ENCODE results near the gene SEC61G.

SEC61G gene

GRCh38 chr7:54725255-54725654 is 33.8 kb downstream of the SEC61G start:
- H3K9me2 ChIP-seq (replicated peaks; ENCODE audit: insufficient read depth, low read length): no peaks in the 10 kb centered on the region
- H3K9me3 ChIP-seq (ENCODE audit: insufficient read depth, low read length): no peaks in the 10 kb centered on the region
- no peak overlapping the region for H3K4me3 ChIP-seq (ENCODE audit: insufficient read depth, low read length, poor library complexity, severe bottlenecking)
- TF ChIP-seq, protein P1, sequence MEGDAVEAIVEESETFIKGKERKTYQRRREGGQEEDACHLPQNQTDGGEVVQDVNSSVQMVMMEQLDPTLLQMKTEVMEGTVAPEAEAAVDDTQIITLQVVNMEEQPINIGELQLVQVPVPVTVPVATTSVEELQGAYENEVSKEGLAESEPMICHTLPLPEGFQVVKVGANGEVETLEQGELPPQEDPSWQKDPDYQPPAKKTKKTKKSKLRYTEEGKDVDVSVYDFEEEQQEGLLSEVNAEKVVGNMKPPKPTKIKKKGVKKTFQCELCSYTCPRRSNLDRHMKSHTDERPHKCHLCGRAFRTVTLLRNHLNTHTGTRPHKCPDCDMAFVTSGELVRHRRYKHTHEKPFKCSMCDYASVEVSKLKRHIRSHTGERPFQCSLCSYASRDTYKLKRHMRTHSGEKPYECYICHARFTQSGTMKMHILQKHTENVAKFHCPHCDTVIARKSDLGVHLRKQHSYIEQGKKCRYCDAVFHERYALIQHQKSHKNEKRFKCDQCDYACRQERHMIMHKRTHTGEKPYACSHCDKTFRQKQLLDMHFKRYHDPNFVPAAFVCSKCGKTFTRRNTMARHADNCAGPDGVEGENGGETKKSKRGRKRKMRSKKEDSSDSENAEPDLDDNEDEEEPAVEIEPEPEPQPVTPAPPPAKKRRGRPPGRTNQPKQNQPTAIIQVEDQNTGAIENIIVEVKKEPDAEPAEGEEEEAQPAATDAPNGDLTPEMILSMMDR (IDR thresholded peaks at IDR 0.05; ENCODE audit: insufficient read depth, low read length, poor library complexity, severe bottlenecking): no peak
- no peak for TF ChIP-seq EZH2phosphoT487 (conservative IDR thresholded peaks at IDR 0.05; ENCODE audit: low read length)
- no peak overlapping the region for H3K9ac ChIP-seq (ENCODE audit: low read length)
- no peaks in the 10 kb centered on the region for H3K36me3 ChIP-seq (ENCODE audit: low read length)
- H4K20me1 ChIP-seq (ENCODE audit: low read depth, low read length): no peaks in the 10 kb centered on the region
- no peaks in the 10 kb centered on the region for H3K27me3 ChIP-seq (ENCODE audit: low read length)
- H3K27ac ChIP-seq (ENCODE audit: low read depth, low read length): no peak overlapping the region
- H3K4me2 ChIP-seq (ENCODE audit: low read depth, low read length, poor library complexity, severe bottlenecking): no peak overlapping the region
- no peaks in the 10 kb centered on the region for H3K79me2 ChIP-seq (ENCODE audit: insufficient read depth, low read length)
- H2AFZ ChIP-seq (ENCODE audit: low read depth, low read length, severe bottlenecking): no peak overlapping the region
- no peaks in the 10 kb centered on the region for H3F3A ChIP-seq (ENCODE audit: insufficient read depth)

DNA sequence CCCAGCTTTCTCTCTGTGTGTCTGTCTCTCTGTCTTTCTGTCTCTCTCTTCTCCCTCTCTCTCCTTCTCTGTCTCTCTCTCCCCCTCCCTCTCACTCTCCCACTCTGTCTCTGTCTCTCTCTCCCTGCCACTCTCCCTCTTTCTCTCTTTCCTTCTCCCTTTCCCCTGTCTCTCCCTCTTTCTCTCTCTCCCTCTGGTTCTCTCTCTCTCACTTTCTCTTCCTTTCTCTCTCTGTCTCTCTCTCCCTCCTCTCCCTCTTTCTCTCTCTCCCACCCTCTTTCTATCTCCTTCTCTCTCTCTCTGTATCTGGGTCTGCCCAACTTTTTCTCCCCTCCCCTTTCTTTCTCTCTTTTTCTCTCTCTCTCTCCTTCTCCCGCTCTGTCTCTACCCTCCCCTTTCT is 36.5 kb downstream of the SEC61G start:
- Histone ChIP-seq H2AFZ (ENCODE audit: low read depth, low read length, severe bottlenecking) (no peak overlapping the region), H3K27ac (ENCODE audit: low read depth, low read length) (no peak overlapping the region), H3F3A (ENCODE audit: insufficient read depth) (no peaks in the 10 kb centered on the region), H3K4me3 (ENCODE audit: insufficient read depth, low read length, poor library complexity, severe bottlenecking) (no peak overlapping the region), H3K9me3 (ENCODE audit: insufficient read depth, low read length) (no peaks in the 10 kb centered on the region), H3K9me2 (replicated peaks; ENCODE audit: insufficient read depth, low read length) (no peaks in the 10 kb centered on the region), H3K27me3 (ENCODE audit: low read length) (no peaks in the 10 kb centered on the region), H3K36me3 (ENCODE audit: low read length) (no peaks in the 10 kb centered on the region), H3K79me2 (ENCODE audit: insufficient read depth, low read length) (no peaks in the 10 kb centered on the region), H4K20me1 (ENCODE audit: low read depth, low read length) (no peaks in the 10 kb centered on the region), H3K9ac (ENCODE audit: low read length) (no peak overlapping the region), H3K4me2 (ENCODE audit: low read depth, low read length, poor library complexity, severe bottlenecking) (no peak overlapping the region)
- TF ChIP-seq, protein P1 (IDR thresholded peaks at IDR 0.05; ENCODE audit: insufficient read depth, low read length, poor library complexity, severe bottlenecking): no peak
- no peak for TF ChIP-seq EZH2phosphoT487 (conservative IDR thresholded peaks at IDR 0.05; ENCODE audit: low read length)

- H3K27ac ChIP-seq (ENCODE audit: low read depth, low read length): no peak overlapping the region
- no peak overlapping the region for H3K9ac ChIP-seq (ENCODE audit: low read length)
- no peaks in the 10 kb centered on the region for H3K79me2 ChIP-seq (ENCODE audit: insufficient read depth, low read length)
- H4K20me1 ChIP-seq (ENCODE audit: low read depth, low read length): no peaks in the 10 kb centered on the region
- H3K4me3 ChIP-seq (ENCODE audit: insufficient read depth, low read length, poor library complexity, severe bottlenecking): no peak overlapping the region
- no peak overlapping the region for H3K4me2 ChIP-seq (ENCODE audit: low read depth, low read length, poor library complexity, severe bottlenecking)
- H3K9me3 ChIP-seq (ENCODE audit: insufficient read depth, low read length): no peaks in the 10 kb centered on the region
- no peak overlapping the region for H2AFZ ChIP-seq (ENCODE audit: low read depth, low read length, severe bottlenecking)
- no peaks in the 10 kb centered on the region for H3K27me3 ChIP-seq (ENCODE audit: low read length)
- no peaks in the 10 kb centered on the region for H3K9me2 ChIP-seq (replicated peaks; ENCODE audit: insufficient read depth, low read length)
- no peaks in the 10 kb centered on the region for H3F3A ChIP-seq (ENCODE audit: insufficient read depth)
- no peaks in the 10 kb centered on the region for H3K36me3 ChIP-seq (ENCODE audit: low read length)
- TF ChIP-seq, protein P1 (IDR thresholded peaks at IDR 0.05; ENCODE audit: insufficient read depth, low read length, poor library complexity, severe bottlenecking): no peak
- TF ChIP-seq EZH2phosphoT487 (conservative IDR thresholded peaks at IDR 0.05; ENCODE audit: low read length): no peak
Measured at GRCh38 chr7:54722026-54722425, 37.0 kb downstream of the SEC61G start.
